Amniotic stem cell (primary cell): Measurements from ENCODE around the gene NRXN2.
"Not testable (repeated sequence)": the region's sequence is repeated elsewhere in the genome, so short reads cannot be mapped to it uniquely, and the experiment has no call there.

Experiments
- DNase-seq: peaks from one replicate; lab custom pipeline; 2025; lab: John Stamatoyannopoulos, UW

Gene NRXN2

GRCh38 chr11:64674774-64675173 is 48.2 kb downstream of the NRXN2 start:
- no peak for DNase-seq

GRCh38 chr11:64673279-64673678 is 49.7 kb downstream of the NRXN2 start:
- no peak for DNase-seq

- no peak for DNase-seq
These were observed 50.1 kb downstream of the NRXN2 start for GRCh38 chr11:64672875-64673274.

GRCh38 chr11:64670975-64671374 is 52.0 kb downstream of the NRXN2 start:
- no peak for DNase-seq

GRCh38 chr11:64667154-64667745 is 55.7 kb downstream of the NRXN2 start:
- no peak for DNase-seq

- no peak for DNase-seq
These were observed 57.6 kb downstream of the NRXN2 start for GRCh38 chr11:64665411-64665821.

GRCh38 chr11:64664236-64664870 is 58.6 kb downstream of the NRXN2 start:
- DNase-seq: not testable (repeated sequence)

- DNase-seq: no peak
These were observed 59.3 kb downstream of the NRXN2 start for GRCh38 chr11:64663656-64664055.

- DNase-seq: no peak
These were observed 61.4 kb downstream of the NRXN2 start for GRCh38 chr11:64661614-64662013.

- DNase-seq: no peak
These were observed 61.9 kb downstream of the NRXN2 start for GRCh38 chr11:64661146-64661545.

GRCh38 chr11:64660706-64661105 is 62.3 kb downstream of the NRXN2 start:
- DNase-seq: no peak

GRCh38 chr11:64660205-64660604 is 62.8 kb downstream of the NRXN2 start:
- no peak for DNase-seq

GRCh38 chr11:64659417-64660144 is 63.4 kb downstream of the NRXN2 start:
- peak; percentile 72 for DNase-seq

- no peak for DNase-seq
These were observed 64.7 kb downstream of the NRXN2 start for GRCh38 chr11:64658265-64658664.

GRCh38 chr11:64656862-64657261 is 66.1 kb downstream of the NRXN2 start:
- DNase-seq: no peak

GRCh38 chr11:64655941-64656601 is 66.9 kb downstream of the NRXN2 start:
- DNase-seq: no peak

- no peak for DNase-seq
These were observed 67.9 kb downstream of the NRXN2 start for GRCh38 chr11:64654958-64655541.

GRCh38 chr11:64654439-64654838 is 68.6 kb downstream of the NRXN2 start:
- no peak for DNase-seq

- no peak for DNase-seq
These were observed 69.5 kb downstream of the NRXN2 start for GRCh38 chr11:64653388-64653973.

GRCh38 chr11:64652586-64653387 is 70.2 kb downstream of the NRXN2 start:
- peak; percentile 36 for DNase-seq

GRCh38 chr11:64650923-64651523 is 72.0 kb downstream of the NRXN2 start:
- no peak for DNase-seq
